Right lung (tissue), 5 donors: ENCODE measurements around the gene LYRM4. TPM values are rescaled to one million over a fixed set of nuclear protein-coding genes. Genes with fewer than 3 reads are reported as not detected.

Source experiments
- DNase-seq, 2 donors: peaks; one replicate each; pipeline ENCODE4 v3.0.0-alpha.2; 2013
- polyA plus RNA-seq, 5 donors: library from polyadenylated mRNA; unstranded; fragments of 120-200 nt; gene quantifications; one replicate each; pipeline versions ENCODE4 v1.2.1 to v1.2.3, GENCODE V29; 2013; ENCODE audit warnings: inconsistent platforms in 1 of 5, low replicate concordance in 1 of 5; ENCODE audit not compliant: insufficient read length in 5 of 5, insufficient read depth in 1 of 5

The LYRM4 gene
- polyA plus RNA-seq, 5 donors, result 39.6 to 50.6 (median 46.9) TPM

- no peak for DNase-seq
These were observed 53.7 kb downstream of the LYRM4 start for GRCh38 chr6:5206920-5207561.

DNA sequence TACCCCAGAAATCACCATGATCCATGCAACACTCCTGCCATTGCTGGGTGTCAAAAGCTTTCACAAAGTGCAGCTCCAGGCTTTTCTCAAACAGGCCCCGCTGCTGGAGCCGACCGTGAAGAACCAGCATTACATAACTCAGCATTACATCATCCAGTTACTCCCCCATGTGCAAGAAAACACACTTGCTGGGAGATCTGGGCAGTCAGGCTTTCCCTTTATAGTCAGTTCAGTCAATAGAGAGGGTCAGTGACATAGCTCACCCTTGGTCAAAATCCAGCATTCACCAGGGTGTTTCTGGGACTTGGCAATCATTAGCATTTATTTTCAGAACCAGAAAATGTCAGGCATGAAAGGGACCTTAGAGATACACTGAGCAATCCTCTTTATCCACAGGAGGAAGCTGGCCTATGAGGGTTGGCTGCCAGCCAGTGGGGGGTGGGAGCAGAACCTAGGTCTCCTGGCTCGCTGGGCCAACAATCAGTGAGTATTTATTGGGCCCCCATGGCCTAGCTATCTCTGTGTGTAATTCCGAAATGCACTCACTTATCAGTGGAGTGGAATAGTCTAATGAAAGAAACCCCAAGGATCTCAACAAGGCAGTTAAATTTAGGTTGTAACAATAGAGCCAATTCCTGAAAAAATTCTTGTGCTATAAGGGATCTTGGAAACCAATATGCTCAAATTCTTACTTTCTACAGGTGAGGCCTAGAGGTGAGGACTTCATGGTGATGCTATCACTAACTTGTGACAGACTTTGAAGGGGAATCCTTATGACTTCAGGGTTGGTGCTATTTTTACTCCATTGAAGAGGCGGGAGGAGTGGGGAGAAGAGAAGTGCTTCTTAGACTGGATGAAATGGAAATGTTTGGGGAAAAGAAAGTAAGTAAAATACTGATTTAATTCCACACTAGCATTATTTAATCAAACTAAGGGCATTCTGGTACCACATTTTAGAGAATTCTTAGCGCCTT, 54.6 kb downstream of the LYRM4 start:
- DNase-seq, result peak; percentile 44 to 47

- DNase-seq, result no peak
These were observed 55.7 kb downstream of the LYRM4 start for GRCh38 chr6:5205035-5205507.

DNA sequence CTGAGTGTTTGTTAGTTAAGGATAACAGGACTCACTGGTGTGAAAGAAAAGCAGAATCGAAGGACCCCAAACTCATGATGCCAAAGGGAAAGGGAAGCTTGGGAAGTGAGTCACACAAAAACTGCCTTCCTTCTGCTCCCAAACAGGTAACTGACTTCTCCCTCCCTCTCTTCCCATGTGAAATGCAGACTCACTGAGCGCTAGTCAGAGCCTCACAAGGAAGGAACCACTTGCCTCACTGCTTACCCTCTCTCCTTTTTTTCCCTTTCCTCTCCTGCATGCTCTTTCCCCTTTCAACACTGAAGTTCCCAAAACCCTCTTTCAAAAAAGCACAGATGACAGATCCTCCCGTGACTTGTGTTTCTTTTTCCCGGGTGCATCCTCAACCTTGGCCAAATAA, 56.4 kb downstream of the LYRM4 start:
- no peak for DNase-seq

GRCh38 chr6:5203546-5203945, 57.2 kb downstream of the LYRM4 start:
- peak; percentile 39 to 49 for DNase-seq

GRCh38 chr6:5202941-5203340, 57.8 kb downstream of the LYRM4 start:
- no peak for DNase-seq

DNA sequence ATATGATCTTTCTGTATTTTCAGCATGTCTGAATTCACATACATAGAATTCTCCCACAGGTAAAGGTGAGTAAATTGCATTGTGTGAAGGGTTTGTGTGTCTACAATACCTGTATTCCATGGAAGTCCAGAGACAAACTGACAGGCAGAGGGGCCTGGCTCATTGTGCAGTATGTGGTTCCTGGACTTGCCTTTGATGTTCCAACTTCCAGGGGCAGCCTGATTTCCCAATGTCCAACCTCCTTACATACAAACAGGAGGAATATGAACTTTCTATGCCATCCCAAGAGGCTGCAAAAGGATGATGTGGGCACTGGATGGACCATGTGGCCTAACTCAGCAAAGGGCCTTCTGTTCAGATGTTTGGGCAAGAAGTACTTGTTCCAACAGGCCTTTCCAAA, 58.5 kb downstream of the LYRM4 start:
- no peak for DNase-seq

DNA sequence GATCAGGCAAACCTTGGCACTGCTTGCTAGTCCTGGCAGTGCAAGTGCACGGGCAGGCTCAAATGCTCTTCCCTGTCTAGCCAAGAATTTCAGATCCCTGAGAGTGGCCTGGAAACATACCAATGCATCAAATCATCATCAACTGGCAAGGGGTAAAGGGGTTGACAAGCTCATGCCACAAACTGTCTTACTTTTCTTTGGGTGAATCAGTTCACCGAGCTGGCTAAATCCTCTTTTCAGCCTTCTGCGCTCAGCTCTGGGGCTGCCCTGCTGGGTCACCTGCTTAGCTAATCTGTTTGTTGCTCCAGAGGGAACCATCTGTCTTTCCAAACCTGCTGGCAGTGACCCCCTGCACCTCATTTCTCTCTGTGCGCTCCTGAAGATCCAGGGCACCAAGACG, 59.5 kb downstream of the LYRM4 start:
- DNase-seq, result no peak

GRCh38 chr6:5199702-5200101, 61.0 kb downstream of the LYRM4 start:
- DNase-seq, result no peak

DNA sequence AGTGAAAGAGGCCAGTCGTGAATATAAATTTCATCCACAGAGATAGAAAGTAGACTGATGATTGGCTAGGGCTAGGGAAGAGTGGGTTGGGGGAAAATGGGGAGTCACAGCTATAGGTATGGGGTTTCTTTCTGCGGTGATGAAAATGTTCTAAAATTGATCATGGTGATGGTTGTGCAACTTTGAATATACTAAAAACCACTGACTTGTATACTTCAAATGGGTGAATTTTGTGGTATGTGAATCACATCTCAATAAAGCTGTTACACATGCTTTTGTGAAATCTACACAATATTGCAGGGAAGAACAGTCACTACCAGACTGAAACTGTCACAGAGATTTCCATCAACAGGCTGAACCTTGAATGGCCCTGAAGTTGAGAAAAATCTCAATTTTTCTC, 61.5 kb downstream of the LYRM4 start:
- no peak for DNase-seq

DNA sequence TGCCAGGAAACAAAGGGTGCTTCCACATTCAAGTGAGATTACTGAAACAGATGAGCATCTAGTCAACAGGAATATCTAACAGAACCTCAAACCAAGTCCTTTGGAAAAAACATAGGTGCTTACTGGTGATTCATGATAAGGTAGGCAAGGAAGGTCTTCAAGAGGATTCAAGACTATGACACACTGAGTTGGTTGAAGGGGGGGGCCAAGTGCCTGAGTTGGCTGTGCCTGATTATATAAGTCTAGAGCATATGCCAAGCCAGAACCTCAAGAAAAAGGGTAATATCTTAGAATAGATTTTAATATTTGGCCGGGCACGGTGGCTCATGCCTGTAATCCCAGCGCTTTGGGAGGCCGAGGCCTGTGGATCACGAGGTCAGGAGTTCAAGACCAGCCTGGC, 63.7 kb downstream of the LYRM4 start:
- DNase-seq, result no peak

DNA sequence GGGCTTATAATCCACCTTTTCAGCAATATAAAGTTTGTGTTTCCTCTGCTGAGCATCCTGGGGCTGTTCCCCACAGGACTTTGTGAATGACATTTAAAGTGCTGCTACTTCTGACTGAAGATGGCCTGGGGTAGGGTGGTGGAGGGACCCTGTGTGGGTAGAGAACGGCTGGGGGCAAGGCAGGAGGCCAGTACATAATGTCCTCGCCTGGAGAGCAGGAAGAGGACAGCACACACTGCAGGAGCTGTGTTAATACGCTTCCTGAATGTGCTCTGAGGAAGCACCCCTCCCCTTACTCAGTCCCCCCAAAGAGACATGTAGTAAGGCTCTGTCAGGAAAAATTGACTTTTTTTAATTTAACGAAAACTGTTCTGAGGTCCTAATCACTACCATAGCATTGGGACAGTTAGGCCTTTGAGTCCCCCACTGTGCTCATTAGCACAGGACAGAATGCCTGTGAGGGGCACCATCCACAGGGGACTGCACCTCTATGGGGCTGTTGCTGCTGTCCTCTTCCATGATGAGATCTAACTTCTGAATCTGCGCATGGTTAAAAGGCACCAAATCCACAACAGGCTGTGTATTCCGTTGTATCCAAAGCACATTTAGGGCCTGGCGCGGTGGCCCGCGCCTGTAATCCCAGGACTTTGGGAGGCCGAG, 68.5 kb downstream of the LYRM4 start:
- no peak for DNase-seq

DNA sequence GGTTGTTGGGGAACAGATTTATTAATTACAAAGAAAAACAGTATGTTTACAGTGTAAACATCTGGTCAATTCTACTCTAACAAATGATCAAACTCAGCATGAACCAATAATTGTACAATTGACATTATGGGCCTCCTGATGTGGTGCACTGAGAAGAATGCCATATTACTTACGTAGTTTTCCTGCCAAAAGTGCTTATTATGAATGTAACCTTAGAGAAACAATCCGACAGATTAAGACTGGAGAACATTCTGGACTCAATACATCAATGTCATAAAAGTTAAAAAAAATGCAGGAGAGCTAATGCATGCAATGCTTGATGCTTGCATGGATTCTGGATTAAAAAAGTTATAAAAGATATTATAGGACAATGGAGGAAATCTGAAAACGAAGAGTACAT, 69.0 kb downstream of the LYRM4 start:
- DNase-seq, result no peak

- no peak for DNase-seq
These were observed 69.5 kb downstream of the LYRM4 start for GRCh38 chr6:5191222-5191621.

GRCh38 chr6:5190507-5190906, 70.2 kb downstream of the LYRM4 start:
- no peak for DNase-seq

- DNase-seq, result no peak
These were observed 72.1 kb downstream of the LYRM4 start for GRCh38 chr6:5188646-5189045.

DNA sequence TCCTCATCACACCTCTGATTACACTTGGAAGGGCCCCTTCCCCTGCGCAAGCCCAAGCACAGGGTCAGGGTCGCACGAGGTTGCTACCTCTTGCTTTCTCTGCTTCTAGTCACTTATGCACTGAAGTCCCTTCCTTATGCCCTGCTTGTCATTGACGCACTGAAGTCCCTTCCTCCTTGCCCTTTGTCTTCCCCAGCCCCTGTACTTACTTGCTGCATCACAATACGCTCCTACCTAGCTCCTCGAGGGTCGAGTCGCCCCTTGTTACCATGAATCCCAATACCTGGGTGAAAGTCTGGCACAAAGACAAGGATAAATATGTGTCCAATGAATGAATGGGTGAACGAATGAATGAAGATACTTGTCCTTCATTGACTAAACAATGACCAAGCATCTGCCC, 75.9 kb downstream of the LYRM4 start:
- no peak for DNase-seq

GRCh38 chr6:5184218-5184617, 76.5 kb downstream of the LYRM4 start:
- DNase-seq, result no peak

- no peak for DNase-seq
These were observed 79.0 kb downstream of the LYRM4 start for GRCh38 chr6:5181510-5182317.

DNA sequence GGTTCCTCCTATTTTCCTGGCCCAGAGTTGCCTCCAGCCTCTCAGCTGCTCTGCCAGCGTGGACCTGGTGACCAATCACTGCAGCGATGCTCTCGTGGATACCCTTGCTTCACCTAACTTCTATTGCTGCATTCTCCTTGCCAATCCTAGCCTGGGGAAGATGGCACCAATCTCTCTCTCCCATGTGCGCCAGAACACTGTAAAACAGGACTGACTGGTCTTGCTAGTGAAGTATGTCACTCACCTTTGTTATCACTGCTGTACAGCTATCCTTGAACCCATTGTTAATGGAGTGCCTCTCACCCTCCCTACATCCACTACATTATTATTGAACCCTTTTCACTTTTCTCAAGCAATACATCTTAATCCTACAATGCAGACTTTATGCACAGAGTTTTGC, 80.1 kb downstream of the LYRM4 start:
- DNase-seq, result no peak

- DNase-seq, result no peak
These were observed 80.8 kb downstream of the LYRM4 start for GRCh38 chr6:5179917-5180316.

DNA sequence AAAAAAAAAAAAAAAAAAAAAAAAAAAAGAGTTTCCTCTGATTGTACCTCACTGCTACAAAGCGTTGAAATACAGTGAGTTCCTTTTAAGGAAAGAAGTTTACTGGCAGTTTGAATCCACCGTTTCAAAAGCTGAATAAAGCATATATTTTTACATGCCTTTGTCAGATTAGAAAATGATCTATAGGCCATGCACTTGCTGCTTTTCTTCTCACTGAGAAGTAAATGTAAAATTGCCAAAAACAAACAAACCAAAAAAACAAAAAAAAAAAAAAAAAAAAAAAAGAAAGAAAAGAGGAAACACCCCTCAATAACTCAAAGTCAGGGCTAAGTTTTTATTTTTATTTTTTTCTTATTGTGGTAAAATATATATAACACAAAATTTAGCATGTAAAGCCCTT, 81.9 kb downstream of the LYRM4 start:
- DNase-seq, result no peak
